GM18499 (cell line): ENCODE measurements around the gene CAPN7.

Experiments
- ATAC-seq: cut with Tn5 transposase; IDR thresholded peaks from one replicate; pipeline ENCODE4 v1.9.1; 2021; ENCODE audit warnings: moderate number of reproducible peaks; ENCODE audit not compliant: insufficient read depth, unreplicated experiment

Gene CAPN7

DNA sequence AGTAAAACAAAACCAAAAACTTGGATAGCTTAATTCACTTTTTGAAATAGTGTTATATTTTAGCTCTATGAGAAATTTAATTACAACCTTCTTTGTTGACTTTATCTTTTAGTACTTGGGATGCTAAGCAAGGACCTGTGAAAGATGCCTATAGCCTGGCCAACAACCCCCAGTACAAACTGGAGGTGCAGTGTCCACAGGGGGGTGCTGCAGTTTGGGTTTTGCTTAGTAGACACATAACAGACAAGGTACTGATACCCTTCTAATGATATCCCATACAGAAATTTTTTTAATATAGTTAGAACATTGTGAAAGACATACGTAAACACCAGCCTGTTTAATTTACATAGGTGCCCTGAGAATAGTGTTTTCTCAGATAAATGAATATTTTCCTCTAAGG, 35.3 kb downstream of the CAPN7 start:
- no peak for ATAC-seq

DNA sequence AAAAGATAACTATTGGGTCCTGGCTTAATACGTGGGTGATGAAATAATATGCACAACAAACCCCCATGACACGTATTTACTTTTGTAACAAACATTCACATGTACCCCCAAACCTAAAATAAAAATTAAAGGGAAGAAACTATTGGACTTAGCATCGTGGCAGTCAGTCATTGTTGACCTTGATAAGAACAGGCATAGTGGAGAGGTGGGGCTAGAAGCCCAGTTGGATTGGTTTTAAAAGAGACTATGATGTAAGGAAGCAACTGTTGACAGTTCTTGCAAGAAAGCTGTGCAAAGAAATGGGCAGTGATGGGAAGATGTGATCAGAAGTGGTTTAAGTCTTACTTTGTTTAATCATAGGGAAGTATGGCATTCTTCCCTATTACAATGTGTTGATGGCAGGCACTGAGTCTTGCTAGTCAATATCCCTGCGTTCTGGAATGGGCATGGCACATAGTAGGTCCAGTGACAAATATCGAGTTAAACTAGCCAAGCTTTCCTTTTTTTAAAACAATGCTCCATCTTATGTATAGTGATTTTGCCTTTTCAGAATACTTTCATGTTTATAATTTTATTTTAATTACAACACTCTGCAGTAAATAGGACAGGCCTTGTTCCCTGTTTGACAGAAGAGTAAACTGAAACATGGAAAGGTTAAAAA, 37.9 kb downstream of the CAPN7 start:
- no peak for ATAC-seq

- ATAC-seq = no peak
Observed at GRCh38 chr3:15246186-15246585, 40.1 kb downstream of the CAPN7 start.

- no peak for ATAC-seq
Observed at GRCh38 chr3:15253023-15253697, 47.1 kb downstream of the CAPN7 start.

DNA sequence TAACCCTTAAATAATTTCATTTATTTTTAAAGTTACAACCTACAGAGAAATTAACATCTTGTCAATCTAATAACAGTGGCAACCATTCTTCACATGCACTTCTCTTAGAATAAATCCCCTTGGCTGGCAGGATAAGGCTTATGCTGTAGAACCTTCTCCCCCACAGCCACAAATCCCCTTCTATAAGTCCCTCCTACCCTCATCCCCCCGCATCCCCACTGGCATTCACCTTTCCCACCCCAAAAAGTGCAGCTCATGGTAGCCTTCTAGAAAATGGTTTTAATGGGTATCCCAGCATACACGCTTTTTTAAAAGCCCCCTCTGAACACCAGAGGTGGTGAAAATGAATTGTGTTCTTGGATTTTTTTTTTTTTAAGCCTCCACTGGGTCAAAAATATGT, 49.2 kb downstream of the CAPN7 start:
- no peak for ATAC-seq

GRCh38 chr3:15256861-15257341, 50.9 kb downstream of the CAPN7 start:
- ATAC-seq = no peak

DNA sequence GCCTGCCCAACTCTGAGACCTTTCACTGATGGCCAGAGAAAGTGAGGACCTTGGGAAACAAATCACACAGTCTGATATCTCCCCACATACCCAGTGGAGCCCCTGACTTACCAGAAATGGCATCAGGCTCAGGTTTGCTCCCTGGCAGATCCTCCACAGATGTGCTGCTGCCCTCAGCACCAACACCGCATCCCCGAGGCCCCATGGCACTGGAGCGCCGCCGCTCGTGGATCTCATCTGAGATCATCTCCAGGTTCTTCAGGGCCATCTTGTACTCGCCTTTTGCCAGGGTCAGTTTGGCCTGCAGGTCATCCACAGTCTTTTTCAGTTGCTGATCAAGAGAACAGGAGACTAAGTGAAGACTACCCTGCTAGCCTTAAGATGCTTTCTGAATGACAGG, 52.7 kb downstream of the CAPN7 start:
- ATAC-seq = no peak

GRCh38 chr3:15260531-15260930, 54.5 kb downstream of the CAPN7 start:
- no peak for ATAC-seq

DNA sequence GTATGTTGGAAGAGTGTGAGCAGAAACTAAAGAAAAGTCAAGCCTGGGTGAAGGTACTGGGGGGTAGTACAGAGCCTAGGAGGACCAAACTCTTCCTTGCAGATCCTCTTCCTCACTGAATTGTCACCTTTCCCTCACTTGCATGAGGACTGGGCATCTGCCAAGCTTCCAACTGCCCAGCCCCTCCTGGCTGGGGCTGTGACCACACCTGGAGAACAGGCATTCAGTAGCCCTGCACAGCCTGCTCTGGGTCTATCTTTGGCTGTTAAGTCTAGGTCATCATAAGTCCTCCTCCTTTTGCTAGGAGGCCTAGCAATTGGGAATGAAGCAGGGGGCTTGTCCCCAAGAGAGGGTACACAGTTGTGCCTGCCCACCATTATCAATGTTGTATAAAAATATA, 55.2 kb downstream of the CAPN7 start:
- no peak for ATAC-seq

- ATAC-seq = no peak
Observed at GRCh38 chr3:15262021-15262420, 56.0 kb downstream of the CAPN7 start.

- ATAC-seq = no peak
Observed at GRCh38 chr3:15263120-15263519, 57.1 kb downstream of the CAPN7 start.

DNA sequence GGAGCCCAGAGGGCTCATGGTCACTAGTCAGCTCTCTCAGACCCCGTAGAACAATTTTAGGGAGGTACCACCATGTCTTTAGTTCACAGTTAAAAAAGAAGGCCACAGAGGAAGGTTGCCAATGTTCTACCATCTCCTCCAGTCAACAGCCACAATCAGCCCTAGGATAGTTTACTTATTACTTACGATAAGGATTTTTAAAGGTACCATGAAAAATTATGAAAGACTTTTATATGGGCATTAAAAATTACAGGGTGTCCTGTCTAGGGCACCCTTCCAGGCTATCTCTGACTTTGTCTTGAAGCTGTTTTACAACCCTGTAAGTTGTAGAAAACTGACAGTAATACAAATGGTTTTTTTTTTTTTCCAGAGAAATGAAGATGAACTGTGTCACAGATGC, 57.9 kb downstream of the CAPN7 start:
- ATAC-seq = no peak

DNA sequence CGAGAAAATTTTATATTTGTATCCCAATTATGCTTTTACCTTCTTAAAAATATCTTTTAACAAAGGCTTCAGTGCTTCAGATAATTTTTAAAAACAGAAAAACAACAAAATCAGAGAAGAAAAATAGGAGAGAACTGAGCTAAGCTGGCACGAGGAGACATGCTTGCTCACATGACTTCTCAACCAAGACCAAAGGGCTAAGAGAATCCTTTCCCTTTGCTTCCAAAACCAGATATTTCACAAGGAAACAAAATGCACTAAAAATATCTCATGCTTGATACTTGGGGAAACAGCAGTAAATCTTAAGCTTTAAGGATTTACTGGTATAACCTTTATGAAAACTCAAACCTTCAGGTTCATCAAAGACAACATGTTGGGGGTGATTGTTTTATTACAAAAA, 58.4 kb downstream of the CAPN7 start:
- ATAC-seq = no peak

DNA sequence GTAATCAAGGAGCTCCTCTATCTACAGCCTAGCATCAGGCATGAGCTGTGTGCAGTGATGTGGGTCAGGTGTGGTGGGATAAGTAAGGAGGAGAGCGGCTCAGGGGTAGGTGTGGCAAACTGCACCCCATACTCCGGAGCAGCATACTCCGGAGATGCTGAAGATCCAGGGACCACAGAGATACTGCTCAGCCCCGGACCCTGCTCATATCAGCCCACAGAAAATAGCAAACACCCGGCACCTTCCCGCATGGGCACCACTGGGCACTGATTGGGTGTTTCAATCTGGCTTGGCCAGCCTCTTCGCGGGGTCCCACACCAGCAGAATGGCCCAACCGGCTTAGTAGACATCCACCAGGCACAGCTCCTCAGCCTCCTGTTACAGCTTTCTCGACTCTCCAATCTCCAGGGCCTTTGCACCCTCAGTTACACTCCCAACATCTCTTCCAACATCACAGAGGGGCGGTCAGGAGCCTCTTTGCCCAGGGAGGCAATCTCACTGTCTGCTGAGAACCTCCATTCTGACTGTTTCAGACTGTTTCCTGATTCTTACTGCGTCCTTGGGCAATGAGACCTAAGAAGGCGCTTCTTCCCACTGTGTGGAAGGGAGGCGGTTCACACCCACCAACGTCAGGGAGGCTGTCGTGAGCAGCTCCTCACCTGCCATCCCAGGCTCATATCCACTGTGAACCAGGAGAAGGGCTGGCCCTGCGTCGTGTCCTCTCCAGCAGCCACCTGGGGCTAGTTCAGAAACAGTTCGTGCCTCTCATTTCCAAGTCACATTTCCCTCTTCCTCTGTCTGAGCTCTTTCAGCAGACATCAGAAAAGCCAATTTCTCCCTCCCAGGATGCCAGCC, 59.8 kb downstream of the CAPN7 start:
- no peak for ATAC-seq

- ATAC-seq = no peak
Observed at GRCh38 chr3:15266510-15267376, 60.7 kb downstream of the CAPN7 start.

DNA sequence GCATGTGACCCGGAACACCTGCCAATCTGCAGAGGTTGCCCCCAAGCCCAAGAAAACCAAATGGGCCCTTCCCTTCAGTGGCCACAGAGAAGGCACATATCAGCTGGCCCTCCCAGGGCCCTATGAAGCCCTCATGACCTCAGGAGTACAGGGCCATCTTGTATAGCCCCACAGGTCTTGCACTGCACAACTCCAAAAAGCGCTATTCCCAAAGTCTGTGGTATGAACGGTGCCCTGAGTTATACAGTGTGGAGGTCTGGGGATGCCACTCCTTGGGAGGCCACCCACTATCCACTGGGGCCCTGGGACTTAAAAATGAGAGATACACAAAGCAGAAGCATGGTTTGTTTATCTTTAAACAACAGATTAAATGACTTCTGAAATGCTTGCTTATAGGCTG, 61.5 kb downstream of the CAPN7 start:
- no peak for ATAC-seq

- no peak for ATAC-seq
Observed at GRCh38 chr3:15268033-15268631, 62.1 kb downstream of the CAPN7 start.

DNA sequence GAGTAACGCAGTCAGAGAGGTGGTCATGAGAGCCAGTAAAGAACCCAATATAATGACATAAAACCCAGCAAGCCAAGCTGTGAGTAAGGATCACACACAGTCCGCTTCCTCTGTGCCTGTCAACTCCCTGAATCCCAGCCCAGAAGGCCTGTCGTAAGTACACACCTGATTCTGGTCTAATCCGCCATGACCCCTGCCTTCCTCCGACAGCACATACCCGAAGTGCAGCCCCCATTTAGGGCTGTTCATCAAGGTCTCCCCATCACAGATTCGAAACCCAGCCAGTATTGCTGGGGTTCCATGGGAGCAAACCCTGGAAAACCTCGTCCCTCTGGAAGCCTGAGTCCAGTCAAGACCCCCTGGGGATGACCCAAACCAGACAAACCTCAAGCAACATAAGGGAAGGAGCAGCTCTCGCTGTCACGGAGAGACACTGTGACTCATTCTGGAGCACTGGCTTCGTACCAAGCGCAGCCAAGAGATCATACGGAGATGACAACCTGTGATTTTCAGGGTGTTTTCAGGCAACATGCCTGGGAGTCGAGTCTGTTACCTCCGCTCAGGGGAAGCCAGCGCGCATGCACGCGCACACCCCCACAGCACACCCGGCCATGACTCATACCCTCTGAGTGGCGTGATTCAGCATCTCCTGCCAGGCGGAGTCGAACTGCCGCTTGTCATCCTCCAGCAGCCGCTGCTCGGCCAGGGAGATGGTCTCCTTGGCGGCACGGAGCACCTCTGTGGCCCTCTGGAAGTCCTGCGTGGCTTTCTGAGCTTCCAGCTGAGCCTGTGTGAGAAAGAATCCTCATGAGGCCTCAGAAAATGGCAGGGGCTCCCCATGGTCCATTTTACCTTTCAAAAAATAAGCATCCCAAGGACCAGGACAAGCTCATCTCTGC, 63.3 kb downstream of the CAPN7 start:
- no peak for ATAC-seq

- ATAC-seq = no peak
Observed at GRCh38 chr3:15271030-15271429, 65.0 kb downstream of the CAPN7 start.
